NOMO-1 treated with dmso at 0.1 percent for 144 hours (cell line): ENCODE data around the gene TMPRSS4.

ENCODE experiments used
- DNase-seq: peaks from one replicate; lab custom pipeline; 2025; ENCODE audit not compliant: unreplicated experiment; lab: John Stamatoyannopoulos, UW

Gene TMPRSS4, protein sequence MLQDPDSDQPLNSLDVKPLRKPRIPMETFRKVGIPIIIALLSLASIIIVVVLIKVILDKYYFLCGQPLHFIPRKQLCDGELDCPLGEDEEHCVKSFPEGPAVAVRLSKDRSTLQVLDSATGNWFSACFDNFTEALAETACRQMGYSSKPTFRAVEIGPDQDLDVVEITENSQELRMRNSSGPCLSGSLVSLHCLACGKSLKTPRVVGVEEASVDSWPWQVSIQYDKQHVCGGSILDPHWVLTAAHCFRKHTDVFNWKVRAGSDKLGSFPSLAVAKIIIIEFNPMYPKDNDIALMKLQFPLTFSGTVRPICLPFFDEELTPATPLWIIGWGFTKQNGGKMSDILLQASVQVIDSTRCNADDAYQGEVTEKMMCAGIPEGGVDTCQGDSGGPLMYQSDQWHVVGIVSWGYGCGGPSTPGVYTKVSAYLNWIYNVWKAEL

DNA sequence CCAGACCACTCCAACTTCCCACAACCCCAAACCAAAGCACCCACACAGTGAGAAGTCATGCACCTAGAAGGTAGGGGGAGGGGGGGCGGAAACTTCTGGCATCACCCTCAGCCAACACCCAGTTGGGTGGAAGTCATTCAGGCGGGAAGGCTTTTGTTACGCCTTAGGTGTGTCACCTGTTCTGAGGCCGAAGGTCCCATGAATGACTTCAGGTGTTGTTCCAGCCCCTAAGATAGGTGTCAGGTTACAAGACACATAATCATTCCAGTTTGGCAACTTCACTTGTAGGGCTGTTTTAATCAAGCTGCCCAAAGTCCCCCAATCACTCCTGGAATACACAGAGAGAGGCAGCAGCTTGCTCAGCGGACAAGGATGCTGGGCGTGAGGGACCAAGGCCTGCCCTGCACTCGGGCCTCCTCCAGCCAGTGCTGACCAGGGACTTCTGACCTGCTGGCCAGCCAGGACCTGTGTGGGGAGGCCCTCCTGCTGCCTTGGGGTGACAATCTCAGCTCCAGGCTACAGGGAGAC, at the start of gene TMPRSS4:
TSS of gene TMPRSS4 (plus strand) at position 325 of the 528 bp plus-strand sequence. CDS start 225 bp downstream, outside the sequence.
- DNase-seq, result no peak

DNA sequence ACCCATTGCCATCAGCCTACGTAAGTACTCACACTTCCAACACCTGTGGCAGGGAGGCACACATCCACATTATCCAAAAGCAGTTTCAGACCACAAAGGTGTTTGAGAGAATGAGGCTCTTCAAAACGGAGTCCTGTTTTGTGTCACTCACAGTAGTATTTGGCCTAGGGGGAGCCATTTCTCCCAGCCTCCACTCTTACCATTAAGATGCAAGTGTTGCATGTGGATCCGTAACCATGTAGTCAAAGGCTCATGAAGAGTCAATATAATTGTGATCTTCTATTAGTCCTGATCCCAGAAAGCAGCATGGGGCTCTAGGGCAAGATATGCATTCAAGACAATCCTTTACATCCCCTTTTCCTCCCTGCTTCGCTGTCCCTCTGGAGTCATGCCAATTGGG, 49.2 kb upstream of the TMPRSS4 start:
- DNase-seq, result no peak

DNA sequence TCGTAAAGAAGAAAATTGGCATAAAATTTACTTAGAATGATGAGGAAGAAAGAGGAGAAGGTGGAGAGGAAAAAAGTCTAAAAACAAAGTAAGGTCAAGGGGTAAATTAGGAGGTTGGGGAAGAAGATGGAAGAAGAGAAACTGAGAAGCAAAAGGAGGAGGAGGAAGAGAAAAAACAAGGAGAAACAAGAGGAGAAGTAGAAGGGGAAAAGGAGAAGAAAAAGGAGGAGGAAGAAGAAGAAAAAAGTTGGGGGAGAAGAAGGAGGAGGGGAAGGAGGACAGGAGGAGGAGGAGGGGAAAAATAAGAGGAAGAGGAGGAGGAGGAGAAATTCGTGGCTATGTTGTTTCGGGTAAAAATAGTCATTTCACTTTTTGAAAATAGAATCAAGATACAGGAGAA, 48.3 kb upstream of the TMPRSS4 start:
- DNase-seq, result no peak

DNA sequence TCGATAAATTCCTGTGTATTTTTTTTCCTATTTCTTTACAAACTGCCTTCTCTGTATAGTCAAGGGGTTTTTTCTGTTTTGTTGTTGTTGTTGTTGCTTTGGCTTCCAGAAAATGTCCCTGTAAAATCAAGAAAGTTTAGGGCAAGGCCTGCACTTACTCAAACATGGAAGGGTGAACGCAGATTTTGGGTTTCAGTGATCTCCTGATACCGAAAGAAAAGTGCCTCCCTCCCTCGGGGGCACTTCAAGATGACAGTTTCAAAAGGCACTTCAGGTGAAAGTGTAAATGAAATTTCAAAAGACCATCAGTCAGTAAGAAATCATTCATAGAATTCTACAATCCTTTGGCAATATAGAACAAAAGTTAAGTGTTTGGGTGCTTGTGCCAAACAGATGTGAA, 43.4 kb upstream of the TMPRSS4 start:
- DNase-seq, result no peak

DNA sequence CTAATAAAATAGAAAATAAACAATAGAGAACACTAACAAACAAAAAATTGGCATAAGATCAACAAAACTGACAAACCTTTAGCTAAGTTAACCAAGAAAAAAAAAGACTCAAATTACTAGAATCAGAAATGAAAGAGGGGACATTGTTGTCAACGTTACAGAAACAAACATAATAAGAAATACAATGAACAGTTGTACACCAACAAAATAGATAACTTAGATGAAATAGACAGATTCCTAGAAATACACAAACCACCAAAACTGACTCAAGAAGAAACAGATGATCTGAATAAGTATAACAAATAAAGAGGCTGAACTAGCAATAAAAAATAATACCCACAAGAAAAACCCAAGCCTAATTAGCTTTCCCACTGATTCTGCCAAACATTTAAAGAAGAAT, 34.7 kb upstream of the TMPRSS4 start:
- DNase-seq, result no peak

DNA sequence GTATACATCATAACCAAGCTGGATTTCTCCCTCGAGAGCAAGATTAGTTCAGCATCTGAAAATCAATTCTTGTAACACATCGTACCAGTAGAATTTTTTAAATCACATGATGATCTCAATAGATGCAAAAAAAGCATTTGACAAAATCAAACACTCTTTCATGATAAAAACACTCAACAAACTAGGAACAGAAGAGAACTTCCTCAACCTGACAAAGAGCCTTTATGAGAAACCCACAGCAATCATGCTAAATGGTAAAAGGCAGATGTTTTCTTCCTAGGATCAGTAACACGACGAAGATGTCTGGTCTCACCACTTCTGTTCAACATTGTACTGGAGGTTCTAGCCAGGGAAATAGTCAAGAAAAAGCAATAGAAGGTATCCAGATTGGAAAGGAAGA, 34.1 kb upstream of the TMPRSS4 start:
- no peak for DNase-seq

DNA sequence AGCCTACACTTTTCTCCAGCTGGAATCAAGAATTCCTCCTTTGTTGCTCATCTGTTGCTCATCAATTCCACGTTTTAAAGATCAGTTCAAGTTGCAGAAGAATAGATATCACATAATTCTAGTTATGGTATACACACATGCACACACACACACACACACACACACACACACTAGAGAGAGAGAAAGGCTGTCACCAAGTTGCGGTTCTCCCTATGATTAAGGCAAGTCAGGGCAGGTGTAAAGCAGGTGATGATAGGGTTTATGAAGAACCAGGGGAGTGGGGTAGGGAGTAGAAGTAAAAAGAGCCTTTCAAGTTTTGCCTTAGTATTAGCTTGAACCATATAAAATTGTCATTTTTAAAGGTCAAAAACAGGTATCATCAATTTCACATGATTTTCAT, 31.7 kb upstream of the TMPRSS4 start:
- no peak for DNase-seq

DNA sequence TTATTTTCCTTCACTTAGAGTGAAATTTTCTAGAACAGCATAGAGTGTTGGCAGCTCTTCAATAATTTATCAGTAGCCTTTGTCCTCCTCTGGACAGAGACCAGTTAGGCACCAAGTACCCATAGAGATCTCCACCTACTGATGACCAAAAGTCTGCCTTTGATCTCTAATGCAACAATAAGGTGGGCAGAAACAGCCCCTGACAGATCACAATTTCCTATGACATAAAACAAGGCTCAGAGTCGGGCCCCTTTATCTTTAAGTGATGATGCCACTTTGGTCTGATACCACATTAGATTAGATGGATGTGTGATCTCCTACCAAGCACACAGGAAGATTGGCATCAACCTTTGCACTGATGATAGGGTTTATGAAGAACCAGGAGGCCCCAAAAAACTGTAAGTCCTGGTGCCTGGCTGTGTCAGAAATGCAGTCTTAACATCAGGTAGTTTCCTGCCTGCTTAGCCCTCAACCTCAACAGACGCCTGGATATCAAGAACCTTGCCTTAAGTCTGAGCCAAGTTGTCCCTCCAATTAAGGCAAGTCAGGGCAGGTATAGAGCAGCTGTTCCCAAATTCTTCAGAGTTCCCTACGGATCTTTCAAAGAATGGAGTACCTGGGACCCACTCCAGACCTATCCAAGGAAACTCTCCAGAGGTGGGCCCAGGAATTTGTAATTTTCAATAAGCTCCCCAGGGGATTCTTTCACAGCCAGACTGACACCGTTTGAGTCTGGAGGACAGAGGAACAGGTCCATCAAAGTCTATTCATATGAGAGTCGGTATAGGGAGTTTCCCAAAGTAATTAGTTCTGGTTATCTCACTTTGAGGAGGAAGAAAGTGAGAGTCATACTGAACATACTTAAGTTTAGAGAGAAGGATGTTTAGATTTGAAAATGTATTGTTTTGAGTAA, 30.6 kb upstream of the TMPRSS4 start:
- DNase-seq, result no peak

DNA sequence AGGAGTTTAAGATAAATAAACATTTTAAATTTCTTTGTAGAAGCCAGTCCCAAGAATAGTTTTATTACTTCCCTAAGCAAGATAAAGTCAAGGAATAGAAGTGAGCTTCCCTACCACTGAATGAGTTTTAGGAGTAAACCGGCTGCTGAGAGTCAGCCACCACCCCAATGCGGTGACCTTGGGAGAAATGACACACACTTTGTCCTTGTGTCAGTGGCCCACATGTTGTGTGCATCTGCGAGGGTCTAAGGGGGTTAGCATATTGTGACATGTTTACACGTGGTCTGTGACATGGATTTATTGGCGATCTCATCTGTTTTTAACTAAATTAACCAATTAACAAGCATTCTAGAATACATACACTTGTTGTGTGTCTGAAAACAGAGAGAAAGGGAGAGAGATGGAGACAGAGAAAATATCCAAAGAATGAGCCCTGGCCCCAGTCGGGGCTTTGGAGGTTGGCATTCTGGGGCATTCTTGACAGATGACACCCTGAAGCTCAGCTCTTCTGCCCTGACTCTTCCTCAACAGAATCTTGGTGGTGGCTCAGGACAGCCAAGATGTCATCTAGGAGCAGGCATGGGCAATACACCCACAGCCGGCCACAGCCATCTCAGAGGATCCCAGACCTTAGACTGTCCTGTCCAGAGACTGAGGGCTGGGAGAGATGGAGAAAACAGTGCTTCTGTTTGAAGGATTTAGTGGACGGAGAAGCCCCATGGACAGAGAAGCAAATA, 29.7 kb upstream of the TMPRSS4 start:
- no peak for DNase-seq

DNA sequence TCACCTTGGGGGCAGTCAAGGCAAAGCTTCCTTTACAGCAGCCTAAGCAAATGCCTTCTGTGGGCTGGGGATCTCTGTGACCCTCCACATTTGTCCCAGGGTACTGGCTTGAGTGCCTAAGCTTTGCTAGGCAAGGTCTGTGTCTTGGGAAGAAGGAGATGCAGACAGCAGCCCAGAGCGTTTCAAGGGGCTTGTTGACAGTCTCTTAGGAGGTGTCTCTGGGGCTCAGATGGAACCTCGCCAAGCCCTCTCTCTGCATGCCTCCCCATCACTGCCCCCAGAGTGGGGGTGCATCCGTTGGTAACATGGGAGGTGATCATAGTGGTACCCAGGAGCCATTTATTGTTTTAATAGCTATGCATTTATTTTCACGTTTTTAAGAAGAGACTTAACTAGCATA, 29.1 kb upstream of the TMPRSS4 start:
- no peak for DNase-seq

DNA sequence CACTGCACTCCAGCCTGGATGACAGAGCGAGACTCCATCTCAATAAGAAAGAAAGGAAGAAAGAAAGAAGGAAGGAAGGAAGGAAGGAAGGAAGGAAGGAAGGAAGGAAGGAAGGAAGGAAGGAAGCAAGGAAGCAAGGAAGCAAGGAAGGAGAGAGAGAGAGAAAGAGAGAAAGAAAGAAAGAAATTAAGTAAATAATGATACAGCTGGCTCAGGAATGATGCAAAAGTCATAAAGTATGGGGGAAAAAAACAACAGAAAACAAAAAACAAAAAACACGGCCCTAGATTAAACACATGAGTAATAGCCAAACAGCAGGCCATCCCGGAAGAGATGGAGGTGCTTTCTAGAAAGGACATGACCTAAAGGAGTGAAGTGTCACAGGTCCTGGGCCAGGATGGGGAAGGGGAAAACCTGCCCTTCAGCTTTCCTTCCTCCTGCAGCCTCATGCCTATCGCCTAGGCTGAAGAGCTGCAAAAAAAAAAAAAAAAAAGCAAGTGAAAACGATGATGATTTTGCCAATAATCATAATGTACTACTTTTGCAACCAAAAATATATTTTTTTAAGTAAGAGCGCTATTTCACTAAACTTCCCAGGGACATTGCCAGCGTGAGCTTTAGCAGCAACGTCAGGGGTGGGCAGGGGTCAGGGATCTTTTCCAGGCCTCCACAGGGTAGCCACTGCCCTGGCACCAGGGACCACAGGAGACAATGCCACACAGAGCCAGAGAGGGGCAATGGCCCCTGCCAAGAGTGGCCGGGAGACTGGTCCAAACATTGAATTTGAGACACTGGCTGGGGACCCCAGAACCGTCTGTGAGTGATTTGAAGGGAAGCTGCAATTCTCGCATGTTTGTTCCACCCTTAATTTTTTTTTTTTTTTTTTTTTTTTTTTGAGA, 28.2 kb upstream of the TMPRSS4 start:
- no peak for DNase-seq

DNA sequence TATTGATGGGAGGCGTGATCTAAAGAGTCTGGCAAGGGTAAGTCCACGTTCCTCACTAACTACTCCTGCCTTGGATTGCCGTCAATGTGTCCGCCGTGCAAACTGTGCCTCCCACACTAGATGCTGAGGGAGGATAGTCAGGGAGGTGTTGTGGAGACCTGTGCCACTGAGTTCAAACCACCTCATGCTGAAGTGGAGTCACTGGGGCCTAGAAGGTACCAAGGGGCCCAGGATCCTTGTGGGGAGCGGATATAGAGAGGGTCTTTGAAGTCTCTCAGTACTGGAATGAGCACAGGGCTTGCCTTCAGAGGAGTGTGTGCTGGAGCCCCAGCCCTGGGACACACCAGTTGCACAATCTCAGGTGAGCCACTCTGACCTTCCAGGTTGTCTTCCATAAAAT, 27.1 kb upstream of the TMPRSS4 start:
- no peak for DNase-seq

DNA sequence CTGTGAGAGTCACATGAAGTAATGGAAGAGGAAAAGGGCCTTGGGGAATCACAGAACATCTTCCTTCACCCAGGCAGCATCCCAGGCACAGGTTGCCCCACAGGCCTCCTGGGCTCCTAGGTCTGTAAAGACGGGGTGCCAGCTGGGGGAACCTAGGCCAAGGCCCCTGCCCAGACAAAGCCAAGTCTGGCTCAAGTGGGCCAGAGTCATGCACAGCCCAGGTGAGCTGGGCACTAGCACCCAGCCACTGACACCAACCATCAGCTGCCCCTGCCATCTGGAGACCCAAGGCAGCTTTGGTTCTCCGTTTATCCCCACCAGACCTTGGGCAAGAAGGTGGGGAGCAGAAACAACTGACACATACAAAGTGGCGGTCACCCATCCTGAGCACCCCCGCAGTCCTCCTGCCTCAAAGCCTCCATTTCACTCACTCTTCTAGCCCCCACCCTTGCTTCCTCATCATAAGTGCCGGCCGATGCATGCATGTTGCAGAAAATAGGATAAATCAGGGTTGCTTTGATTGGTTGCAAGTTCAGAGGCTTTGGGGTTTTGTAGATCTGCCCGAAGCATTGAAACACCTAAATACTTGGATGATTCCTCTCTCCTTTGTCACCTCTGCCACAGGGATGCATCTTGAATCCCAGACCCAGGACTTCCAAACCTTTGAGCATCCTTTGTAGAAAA, 26.5 kb upstream of the TMPRSS4 start:
- no peak for DNase-seq

DNA sequence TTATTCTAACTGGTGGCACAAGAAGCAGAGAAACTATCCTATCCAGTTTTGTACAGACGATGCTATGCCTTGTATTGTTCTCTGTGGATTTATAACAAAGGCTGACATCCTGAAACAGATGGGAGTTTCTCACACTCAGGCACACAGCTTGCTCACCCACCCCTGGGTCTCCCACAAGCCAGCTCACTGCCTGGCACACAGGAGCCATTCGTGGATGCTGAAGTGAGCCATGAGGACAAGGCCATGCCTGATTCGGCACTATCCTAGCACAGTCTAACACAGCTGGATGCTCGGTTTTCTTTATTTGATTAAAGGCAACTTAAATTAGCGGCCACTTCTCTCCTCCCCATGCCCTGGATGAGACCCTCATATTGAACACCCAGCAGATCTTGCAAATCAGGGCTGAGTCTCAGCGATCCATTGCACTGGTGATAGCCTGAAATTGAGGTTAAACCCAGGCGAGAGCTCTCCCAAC, 25.7 kb upstream of the TMPRSS4 start:
- no peak for DNase-seq

DNA sequence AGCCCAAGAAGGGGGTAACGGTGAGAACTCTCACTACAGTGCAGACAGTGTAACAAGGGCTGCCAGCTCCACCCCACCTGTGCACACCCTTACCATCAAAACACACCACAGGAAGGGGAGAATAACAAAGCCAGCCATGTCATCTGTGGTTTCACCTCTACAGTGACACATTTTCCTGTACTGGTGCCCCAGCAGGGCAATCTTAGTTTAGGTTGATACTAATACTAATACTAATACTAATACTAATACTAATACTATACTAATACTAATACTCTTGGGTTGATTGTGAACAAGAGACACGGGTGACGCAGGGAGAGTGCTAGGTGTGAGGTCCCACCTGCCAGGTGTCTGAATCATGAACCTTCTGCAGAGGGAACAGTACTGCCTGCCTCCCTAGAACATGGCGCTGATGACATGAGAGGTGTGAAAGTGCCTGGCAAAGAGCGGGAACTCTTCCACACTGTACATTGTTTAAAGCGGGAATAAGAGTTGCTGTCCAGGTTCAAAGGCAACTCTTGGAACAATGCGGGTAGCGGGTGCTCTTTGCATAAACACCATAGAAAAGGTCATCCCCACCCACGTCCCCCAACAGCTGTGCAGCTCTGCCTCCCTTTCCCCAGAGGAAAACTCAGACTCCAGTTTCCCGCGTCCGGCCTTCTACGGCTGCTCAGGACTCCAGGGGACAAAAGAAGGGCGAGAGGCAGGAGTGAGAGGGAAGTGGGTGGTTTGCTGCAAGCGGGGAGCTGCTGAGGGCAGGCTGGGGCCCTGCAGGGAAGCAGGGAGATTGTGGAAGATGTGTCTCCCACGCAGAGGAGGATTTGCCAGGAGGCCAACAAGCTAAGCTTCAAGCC, 25.0 kb upstream of the TMPRSS4 start:
- no peak for DNase-seq

DNA sequence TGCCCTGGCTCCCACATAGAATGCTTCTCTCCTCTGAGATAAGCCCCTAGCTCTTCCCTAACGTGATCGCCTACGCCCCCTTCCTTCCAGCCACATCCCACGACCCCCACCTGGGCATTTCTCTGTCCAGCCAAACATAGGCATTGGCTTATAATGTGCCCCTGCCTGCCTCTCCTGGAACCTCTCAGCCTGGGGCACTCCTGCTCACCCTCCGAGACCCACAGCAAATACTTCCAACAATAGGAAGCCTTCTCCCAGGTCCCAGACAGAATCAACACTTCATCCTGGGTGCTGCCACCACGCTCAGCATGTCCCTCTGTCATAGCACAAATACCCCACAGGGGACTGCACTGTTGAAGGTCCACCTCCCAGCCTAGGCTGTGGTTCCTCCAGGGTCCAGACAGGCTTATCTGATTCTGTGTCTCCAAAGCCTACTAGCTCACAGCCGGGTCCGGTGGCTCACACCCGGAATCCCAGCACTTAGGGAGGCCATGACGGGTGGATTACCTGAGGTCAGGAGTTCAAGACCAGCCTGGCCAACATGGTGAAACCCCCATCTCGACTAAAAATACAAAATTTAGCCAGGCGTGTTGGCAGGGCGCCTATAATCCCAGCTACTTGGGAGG, 24.2 kb upstream of the TMPRSS4 start:
- DNase-seq, result no peak

DNA sequence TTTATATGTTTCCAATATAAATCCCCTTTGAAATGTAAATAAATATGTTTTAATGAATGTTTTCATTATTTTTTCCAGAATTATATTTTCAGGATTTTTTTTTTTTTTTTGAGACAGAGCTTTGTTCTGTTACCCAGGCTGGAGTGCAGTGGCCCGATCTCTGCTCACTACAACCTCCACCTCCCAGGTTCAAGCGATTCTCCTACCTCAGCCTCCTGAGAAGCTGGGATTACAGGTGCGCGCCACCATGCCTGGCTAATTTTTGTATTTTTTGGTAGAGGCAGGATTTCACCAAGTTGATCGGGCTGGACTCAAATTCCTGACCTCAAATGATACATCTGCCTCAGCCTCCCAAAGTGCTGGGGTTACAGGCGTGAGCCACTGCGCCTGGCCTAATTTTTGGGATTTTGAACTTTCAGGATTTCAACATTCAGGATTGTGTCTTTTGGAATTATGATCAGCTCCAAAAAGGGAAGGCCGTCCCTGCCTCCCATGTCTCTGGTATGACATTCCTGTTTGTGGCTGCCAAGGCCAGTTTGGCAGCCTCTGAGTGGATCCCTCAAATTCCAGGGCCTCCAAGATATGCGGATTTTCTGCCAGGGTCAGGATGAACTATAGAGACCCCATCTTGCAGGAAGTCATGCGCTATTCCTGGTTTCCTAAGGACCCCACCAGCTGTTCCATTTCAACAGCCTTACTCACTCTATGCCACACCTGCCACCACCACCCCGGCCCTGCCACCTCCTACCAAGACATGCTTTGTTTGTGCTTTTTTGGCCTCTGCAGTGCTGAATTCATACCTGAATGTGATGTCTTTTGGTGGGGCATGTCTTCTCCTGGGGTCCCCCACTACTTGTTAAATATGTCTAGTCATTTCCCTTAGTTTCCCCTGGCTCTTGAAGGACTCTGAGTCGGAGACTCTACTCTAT, 21.9 kb upstream of the TMPRSS4 start:
- DNase-seq, result no peak
